Activated T-cell treated with anti-CD3 and anti-CD28 coated beads for 1 hour (primary cell): ENCODE measurements around the gene F2RL3.

ENCODE experiments used
- DNase-seq: peaks from one replicate; pipeline ENCODE4 v3.0.0-alpha.2; 2020; ENCODE audit warnings: low read depth

The F2RL3 gene

DNA sequence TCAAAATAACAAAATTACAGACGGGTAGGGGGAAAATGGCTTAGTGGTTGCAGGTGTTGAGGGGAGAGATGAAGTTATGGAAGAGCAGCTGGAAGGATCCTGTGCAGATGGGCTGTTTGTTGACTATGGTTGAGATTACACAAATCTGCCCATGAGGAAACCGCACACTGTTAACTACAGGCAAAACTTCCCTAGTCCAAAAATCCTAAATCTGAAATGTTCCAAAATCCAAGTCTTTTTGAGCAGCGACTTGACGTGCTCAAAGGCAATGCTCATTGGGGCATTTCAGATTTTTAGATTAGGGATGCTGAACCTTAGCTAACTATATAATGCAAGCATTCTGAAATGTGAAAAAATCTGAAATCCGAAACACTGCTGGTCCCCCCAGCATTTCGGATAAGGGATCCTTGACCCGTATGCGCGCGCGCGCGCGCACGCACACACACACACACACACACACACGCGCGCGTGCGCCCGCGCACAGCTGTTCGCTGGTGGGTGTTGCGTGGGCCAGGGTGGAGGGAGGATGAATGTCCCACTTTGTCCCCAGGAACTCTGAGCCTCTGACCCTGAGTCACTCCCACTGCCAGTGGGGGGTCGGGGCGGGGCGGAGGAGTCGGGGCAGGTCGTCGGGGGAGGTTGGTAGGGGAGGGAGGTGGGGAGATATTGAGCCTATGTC is 6.8 kb downstream of the F2RL3 start:
- DNase-seq: no peak

GRCh38 chr19:16896146-16897028 is 7.6 kb downstream of the F2RL3 start:
- no peak for DNase-seq

DNA sequence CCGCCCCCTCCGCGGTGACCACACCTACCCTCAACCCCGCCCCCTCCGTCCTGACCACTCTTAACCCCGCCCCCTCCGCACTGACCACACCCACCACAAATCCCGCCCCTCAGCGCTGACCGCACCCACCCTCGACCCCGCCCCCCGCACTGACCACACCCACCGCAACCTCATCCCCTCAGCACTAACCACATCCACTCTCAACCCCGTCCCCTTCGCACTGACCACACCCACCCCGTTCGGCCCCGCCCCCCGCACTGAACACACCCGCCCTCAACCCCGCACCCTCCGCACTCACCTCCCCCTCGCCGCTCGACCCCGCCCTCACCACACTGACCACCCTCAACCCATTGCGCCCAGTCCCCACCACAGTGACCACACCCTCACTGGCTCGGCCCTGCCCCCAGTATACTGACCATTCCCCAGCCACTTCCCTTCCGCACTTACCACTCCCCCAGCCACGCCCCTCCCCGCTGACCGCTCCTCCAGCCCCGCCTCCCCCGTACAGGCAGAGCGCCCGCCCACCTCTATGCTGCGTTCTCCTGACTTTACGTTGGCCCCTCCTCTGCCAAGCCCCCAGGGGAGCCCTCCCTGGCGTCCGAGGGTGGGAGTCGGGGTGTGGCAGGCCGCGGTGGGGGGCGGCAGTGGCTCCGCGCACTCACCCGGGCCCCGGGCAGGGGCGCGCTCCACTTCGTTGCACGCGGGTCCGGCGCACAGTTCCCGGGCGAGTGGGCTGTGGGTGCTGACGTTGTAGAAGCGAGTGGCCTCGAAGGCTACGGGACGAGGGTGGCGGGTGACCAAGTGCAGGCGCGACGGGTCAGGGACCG is 8.4 kb downstream of the F2RL3 start:
- DNase-seq: peak; percentile 51

DNA sequence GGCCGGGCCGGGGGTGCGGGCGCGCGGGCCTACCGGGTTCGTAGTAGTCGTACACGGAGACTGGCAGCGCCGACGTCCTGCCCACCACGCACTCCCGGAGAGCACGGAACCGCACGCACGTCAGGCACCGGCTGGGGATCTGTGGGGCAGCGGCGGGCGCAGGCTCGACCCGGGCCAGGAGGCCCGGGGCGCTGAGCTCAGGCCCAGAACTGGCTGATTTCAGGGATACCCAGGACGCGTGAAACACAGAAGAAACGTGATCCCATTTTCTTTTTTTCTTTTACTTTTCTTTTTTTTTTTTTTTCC is 9.0 kb downstream of the F2RL3 start:
- DNase-seq: no peak

GRCh38 chr19:16898361-16899015 is 9.7 kb downstream of the F2RL3 start:
- no peak for DNase-seq

GRCh38 chr19:16899566-16900075 is 10.8 kb downstream of the F2RL3 start:
- no peak for DNase-seq

DNA sequence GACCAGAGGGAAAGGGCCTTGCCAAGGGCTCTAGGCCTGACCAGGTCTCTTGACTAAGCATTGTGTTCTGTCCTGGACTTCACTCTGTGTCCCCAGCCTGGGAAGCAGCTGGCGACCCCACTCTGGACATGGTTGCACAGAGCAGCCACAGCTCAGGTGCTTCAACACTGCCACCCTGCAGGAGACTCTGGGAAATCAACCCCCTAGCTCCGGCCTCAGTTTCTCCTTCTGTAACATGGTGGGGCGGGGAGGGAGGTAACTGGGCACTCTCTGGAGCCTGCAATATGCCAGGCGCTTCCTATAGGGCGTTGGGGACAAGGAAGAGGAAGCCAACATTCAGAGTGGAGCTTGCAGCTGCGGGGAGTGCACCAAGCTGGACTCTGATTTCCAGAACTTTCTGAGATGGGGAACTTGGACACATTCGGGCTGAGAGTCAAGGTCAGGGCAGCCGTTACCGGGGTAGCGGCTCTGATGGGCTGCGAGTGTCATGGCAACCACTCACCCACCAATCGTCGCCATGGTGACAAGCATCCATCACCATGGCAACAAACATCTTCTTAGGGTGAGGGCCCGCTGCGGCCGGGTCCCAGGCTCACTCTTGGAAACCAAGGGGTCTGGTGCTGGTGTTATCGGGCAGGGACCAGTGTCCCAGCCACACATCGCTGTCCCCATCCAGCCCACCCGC is 12.8 kb downstream of the F2RL3 start:
- no peak for DNase-seq

GRCh38 chr19:16902545-16902944 is 13.7 kb downstream of the F2RL3 start:
- no peak for DNase-seq

DNA sequence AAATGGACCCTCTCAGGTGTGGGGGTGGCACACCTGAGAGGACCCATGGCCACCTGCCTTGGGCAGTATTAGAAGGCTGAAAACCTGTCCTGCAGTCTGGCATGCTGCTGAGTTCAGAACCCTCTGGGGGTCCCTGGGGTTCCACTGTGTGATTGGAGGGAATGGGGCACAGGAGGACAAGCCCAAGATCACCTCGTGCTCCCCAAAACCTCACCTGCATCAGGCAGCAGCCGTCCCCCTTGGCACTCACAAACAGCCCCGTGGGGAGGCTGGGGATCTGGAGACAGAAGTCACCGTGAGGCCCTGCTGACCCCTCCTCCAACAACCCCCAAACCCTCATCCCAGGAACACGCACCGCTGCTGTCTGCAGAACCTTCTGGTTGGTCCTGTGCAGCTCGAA is 14.5 kb downstream of the F2RL3 start:
- DNase-seq: no peak

GRCh38 chr19:16904599-16904998 is 15.8 kb downstream of the F2RL3 start:
- no peak for DNase-seq

- DNase-seq: no peak
These were observed 20.0 kb downstream of the F2RL3 start for GRCh38 chr19:16908759-16909158.

DNA sequence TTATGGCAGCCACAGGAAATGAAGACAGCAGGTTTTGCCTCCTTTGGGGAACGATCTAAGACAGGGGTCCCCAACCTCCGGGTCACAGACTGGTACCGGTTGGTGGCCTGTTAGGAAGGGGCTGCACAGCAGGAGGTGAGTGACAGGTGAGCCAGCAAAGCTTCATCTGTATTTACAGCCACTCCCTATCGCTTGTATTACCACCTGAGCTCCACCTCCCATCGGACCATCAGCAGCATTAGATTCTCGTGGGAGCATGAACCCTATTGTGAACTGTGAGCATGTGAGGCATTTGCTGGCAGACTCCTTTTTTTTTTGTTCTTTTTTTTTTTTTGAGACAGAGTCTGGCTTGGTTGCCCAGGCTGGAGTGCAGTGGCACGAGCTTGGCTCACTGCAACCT is 22.2 kb downstream of the F2RL3 start:
- no peak for DNase-seq

DNA sequence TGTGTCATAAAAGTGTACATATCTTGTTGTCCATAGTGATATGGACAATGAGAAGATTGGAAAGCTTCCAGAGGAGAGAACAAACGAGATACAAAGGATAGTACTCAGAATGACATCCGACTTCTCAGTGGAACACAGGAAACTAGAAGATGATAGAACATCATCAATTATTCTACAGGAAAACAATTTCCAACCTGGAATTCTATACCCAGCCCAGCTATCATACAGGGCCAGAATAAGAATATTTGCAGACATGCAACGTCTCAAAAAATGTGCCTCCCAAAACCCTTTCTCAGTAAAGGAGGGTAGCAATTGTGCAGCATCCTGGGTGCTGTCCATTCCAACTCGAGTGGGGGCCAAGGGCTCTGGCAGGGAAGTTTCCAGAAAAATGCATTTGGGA is 24.0 kb downstream of the F2RL3 start:
- DNase-seq: no peak

- no peak for DNase-seq
These were observed 25.6 kb downstream of the F2RL3 start for GRCh38 chr19:16914421-16914820.

DNA sequence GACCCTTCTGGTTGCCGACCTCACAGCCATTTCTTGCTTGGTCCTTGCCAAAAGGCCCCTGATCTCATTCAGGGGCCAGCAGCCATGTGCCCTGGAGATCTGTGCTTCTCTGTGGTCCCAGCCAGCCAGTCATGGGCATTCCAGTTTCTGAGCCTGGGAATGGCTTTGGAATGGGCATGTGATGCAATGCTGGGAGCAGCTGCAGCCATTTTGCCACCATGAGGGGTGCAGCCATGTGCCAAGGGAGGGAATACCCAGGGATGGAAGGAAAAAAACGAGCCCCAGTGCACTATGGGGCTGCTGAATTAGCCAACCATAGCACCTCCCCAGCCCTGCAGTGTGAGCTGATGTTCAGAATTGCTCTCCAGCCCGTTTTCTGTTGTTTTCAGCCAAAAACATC is 26.3 kb downstream of the F2RL3 start:
- no peak for DNase-seq

GRCh38 chr19:16915734-16916133 is 26.9 kb downstream of the F2RL3 start:
- DNase-seq: no peak

GRCh38 chr19:16917401-16917800 is 28.6 kb downstream of the F2RL3 start:
- DNase-seq: no peak

- DNase-seq: no peak
These were observed 30.7 kb downstream of the F2RL3 start for GRCh38 chr19:16919496-16919895.

DNA sequence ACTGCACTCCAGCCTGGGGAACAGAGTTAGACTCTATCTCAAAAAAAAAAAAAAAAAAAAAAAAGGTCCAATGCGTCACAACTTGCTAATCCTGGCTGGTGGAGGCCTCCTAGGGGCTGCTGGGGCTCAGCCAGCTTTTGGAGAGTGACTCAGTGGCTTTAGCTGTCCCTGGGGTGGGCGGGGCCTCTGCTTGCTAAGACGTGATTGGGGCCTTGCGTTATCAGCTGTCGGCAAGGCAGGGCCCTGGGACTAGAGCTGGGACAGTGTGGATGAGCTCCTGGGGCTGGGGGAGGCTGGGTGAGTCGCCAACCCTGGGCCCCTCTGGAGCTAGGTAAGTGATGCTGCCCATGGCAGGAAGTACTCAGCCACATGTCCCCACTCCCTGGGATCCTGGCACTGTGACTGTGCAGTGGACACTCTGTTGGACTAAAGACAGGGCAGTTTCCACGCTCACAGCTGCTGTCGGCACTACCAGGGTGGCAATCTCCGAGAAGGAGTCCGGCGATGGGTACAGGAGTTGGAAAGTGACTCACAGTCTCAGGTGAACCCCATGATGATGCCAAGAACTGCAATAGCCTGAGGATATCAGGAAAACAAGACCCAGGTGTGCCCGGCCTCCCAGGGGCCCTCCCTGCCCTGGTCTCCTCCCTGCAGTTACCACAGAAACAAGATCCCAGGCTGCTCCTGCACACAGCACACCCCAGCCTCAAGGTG is 32.2 kb downstream of the F2RL3 start:
- no peak for DNase-seq

DNA sequence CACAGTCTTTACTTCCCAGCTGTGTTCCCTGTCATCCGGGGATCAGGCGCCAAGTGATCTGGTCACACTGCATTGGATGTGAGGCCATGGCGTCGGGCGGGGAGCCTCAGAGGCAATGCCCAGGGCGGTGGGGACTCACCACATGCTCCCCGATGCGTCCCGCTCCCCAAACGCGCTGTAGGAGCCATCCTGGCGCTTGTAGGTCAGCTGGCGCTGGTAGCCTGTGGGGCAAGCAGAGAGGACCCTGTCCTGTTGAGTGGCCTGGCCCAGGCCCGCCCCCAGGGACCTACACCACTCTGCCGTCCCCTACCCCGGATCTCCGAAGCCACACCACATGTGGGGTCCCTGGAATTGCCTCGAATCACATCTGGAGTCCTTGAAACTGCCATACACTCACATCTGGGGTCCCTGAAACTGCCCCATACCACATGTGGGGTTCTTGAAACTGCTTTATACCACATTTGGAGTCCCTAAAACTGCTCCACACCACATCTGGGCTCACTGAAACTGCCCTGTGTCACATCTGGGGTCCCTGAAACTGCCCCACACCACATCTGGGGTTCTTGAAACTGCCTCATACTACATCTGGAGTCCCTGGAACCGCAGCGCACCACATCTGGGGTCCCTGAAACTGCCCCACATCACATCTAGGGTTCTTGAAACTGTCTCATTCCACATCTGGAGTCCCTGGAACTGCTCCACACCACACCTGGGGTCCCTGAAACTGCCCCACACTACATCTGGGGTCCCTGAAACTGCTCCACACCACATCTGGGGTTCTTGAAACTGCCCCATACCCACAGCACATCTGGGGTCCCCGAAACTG is 33.2 kb downstream of the F2RL3 start:
- DNase-seq: no peak
